GM23338 (cell line): ENCODE measurements around the gene IGFBP7. TPM values are rescaled to one million over a fixed set of nuclear protein-coding genes. Genes with fewer than 3 reads are reported as not detected.

ENCODE experiments used
- ATAC-seq: fragments of 200-7000 bp; cut with Tn5 transposase; 3 replicates; pipeline ENCODE4 v1.9.1; 2020
- DNase-seq: peaks from one replicate; pipeline ENCODE4 v3.0.0-alpha.2; 2015; ENCODE audit warnings: low spot score
- H2AFZ ChIP-seq: fragments of 200-600 bp; sonication (generic); 2 replicates; pipeline ENCODE4 v1.8.0; 2016; ENCODE audit warnings: antibody characterized with exemption, mild to moderate bottlenecking, moderate library complexity
- H3F3A ChIP-seq: fragments of 200-600 bp; sonication (generic); replicated peaks from 2 replicates; pipeline ENCODE4 v1.8.0; 2017; ENCODE audit warnings: antibody characterized with exemption, mixed run types, low read depth
- H3K27ac ChIP-seq: fragments of 200-600 bp; sonication (generic); 2 replicates; pipeline ENCODE4 v1.6.1; 2016; ENCODE audit warnings: low read depth
- H3K27me3 ChIP-seq: fragments of 200-600 bp; sonication (generic); 2 replicates; pipeline ENCODE4 v1.8.0; 2016; ENCODE audit warnings: mild to moderate bottlenecking, mixed run types, moderate library complexity; ENCODE audit not compliant: insufficient read depth
- H3K36me3 ChIP-seq: fragments of 200-600 bp; sonication (generic); 2 replicates; pipeline ENCODE4 v1.8.0; 2016; ENCODE audit warnings: mild to moderate bottlenecking; ENCODE audit not compliant: insufficient read depth
- H3K4me1 ChIP-seq: fragments of 200-600 bp; sonication (generic); 2 replicates; pipeline ENCODE4 v1.8.0; 2016; ENCODE audit warnings: mild to moderate bottlenecking, moderate library complexity; ENCODE audit not compliant: insufficient read depth
- H3K4me2 ChIP-seq: fragments of 200-600 bp; sonication (generic); 2 replicates; pipeline ENCODE4 v1.7.1; 2017; ENCODE audit warnings: mixed run types
- H3K4me3 ChIP-seq: fragments of 200-600 bp; sonication (generic); 2 replicates; pipeline ENCODE4 v1.6.1; 2016; ENCODE audit warnings: mixed run types
- H3K79me2 ChIP-seq: fragments of 200-600 bp; sonication (generic); replicated peaks from 2 replicates; pipeline ENCODE4 v1.8.0; 2017; ENCODE audit warnings: mild to moderate bottlenecking; ENCODE audit not compliant: insufficient read depth
- H3K9me2 ChIP-seq: fragments of 200-600 bp; sonication (generic); 2 replicates; pipeline ENCODE4 v1.8.0; 2017; ENCODE audit not compliant: insufficient read depth
- H4K20me1 ChIP-seq: fragments of 200-600 bp; sonication (generic); replicated peaks from 2 replicates; pipeline ENCODE4 v1.8.0; 2017; ENCODE audit warnings: mild to moderate bottlenecking; ENCODE audit not compliant: insufficient read depth
- H3K27ac Mint-ChIP-seq: 2 replicates; pipeline ENCODE4 v1.8.0; 2020; ENCODE audit warnings: inconsistent platforms, mild to moderate bottlenecking, moderate library complexity, mixed read lengths
- H3K27me3 Mint-ChIP-seq: 3 replicates; pipeline ENCODE4 v1.8.0; 2022; ENCODE audit warnings: low read depth, mild to moderate bottlenecking, moderate library complexity, mixed read lengths, inconsistent platforms; ENCODE audit not compliant: insufficient read depth, poor library complexity
- H3K36me3 Mint-ChIP-seq: 3 replicates; pipeline ENCODE4 v1.8.0; 2021; ENCODE audit warnings: low read depth, mild to moderate bottlenecking, inconsistent platforms, moderate library complexity, mixed read lengths
- H3K4me1 Mint-ChIP-seq: 3 replicates; pipeline ENCODE4 v1.8.0; 2020; ENCODE audit warnings: mild to moderate bottlenecking, inconsistent platforms, mixed read lengths
- H3K4me3 Mint-ChIP-seq: 3 replicates; pipeline ENCODE4 v1.8.0; 2021; ENCODE audit warnings: moderate library complexity, mild to moderate bottlenecking, inconsistent platforms, mixed read lengths
- H3K9me3 Mint-ChIP-seq: 3 replicates; pipeline ENCODE4 v1.8.0; 2020; ENCODE audit warnings: moderate library complexity, mild to moderate bottlenecking, inconsistent platforms, mixed read lengths
- STAT1 ChIP-seq: IDR thresholded peaks from one replicate; pipeline ENCODE4 v1.6.1; 2016; ENCODE audit warnings: antibody characterized with exemption; ENCODE audit not compliant: unreplicated experiment
- ZNF462 ChIP-seq: fragments of 250-450 bp; sonication (Bioruptor Pico); IDR thresholded peaks from 2 replicates; pipeline ENCODE4 v1.5.0; 2020; ENCODE audit warnings: mild to moderate bottlenecking, moderate library complexity
- polyA plus RNA-seq: library from polyadenylated mRNA; unstranded; fragments of >200 nt; fragmentation: Nextera tagmentation; extraction: Ambion mirVana; gene quantifications from 2 replicates; pipeline ENCODE4 v1.2.1, GENCODE V29; 2016
- total RNA-seq: library from RNA; depleted of rRNA; stranded (reverse); fragments of >200 nt; shearing (Covaris generic); gene quantifications from 2 replicates; pipeline ENCODE4 v1.2.3, GENCODE V29; 2014

The IGFBP7 gene
- total and polyA plus RNA-seq, 2 experiments from 2014 or later = 0.49 to 7.9 TPM

- H3K27me3 Mint-ChIP-seq = peaks cover 2% of the 10 kb centered on the region
- H3K4me1 Mint-ChIP-seq = peaks cover 26% of the 10 kb centered on the region
- Histone ChIP-seq H2AFZ (no peak overlapping the region), H3K27ac (peak overlapping the region; percentile 81), H3K9me2 (peaks cover 9% of the 10 kb centered on the region; the same call in 1 of the 2 replicates), H3K4me1 (peaks cover 19% of the 10 kb centered on the region), H3K79me2 (no peaks in the 10 kb centered on the region), H3F3A (no peaks in the 10 kb centered on the region), H3K4me3 (no peak overlapping the region), H3K4me2 (no peak overlapping the region), H3K27me3 (no peaks in the 10 kb centered on the region), H3K36me3 (no peaks in the 10 kb centered on the region; the same call in 1 of the 2 replicates), H4K20me1 (no peaks in the 10 kb centered on the region)
- no peak overlapping the region for H3K27ac Mint-ChIP-seq
- H3K4me3 Mint-ChIP-seq = no peak overlapping the region
- TF ChIP-seq STAT1 = no peak
- TF ChIP-seq ZNF462 = peak; percentile 85; the same call in 1 of the 2 replicates
- peaks cover 12% of the 10 kb centered on the region for H3K36me3 Mint-ChIP-seq
- no peak for ATAC-seq
- peak; percentile 50 for DNase-seq
- H3K9me3 Mint-ChIP-seq = peaks cover 14% of the 10 kb centered on the region; the same call in 2 of the 3 replicates
These were observed 28.2 kb downstream of the IGFBP7 start for GRCh38 chr4:57081651-57082621.
